Right lobe of liver (tissue), 4 donors: ENCODE data around the gene IRF8.

Source experiments
- POLR2A ChIP-seq: fragments of 450-650 bp; IDR thresholded peaks from one replicate; pipeline ENCODE4 v1.6.1; 2017; ENCODE audit warnings: antibody characterized with exemption, mild to moderate bottlenecking
- TF ChIP-seq, protein P1 (sequence below), 4 donors: fragments of 200-600 bp in 3 of 4; fragments of 450-650 bp in 1 of 4; IDR thresholded peaks; one replicate each; pipeline versions ENCODE4 v1.5.1 to v1.8.0; 2016 to 2022; ENCODE audit warnings: antibody characterized with exemption in 4 of 4, mild to moderate bottlenecking in 2 of 4
- donor health status: DM: no; HTN: no; CAD: no.
- donor health status: DM: no; HTN: no; CAD: no.
- donor health status: DM: no; HTN: yes; CAD: no.

DNA sequence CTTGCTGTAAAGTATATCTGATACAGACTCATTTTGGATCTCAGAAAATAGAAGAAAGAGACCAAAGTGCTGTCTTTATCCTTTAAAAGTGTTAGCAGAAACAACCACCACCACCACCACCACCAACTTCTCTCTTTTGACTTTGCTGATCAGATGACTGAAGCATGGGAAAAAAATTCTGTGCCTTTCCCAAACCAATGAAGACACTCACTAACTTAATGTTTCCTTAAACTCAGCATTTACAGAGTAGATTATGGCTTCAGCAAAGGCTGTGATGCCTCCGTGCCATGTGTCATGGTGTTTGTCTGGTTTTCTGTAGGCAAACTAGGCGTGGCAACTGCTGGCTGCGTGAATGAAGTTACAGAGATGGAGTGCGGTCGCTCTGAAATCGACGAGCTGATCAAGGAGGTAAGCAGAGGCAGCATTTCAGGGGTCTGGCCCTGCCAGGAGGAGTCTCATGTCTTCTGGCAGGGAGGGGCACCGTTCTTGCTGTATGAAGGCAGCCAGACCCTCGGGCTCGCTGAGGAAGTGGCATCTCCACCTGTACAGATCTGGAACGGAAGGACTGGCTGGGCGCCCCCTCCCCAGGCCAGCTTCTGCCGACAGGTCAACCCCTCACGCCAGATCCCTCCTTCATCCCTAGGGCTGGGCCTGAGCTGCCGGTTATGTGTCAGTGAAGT lies 12.4 kb downstream of the IRF8 start:
- TF ChIP-seq, protein P1, sequence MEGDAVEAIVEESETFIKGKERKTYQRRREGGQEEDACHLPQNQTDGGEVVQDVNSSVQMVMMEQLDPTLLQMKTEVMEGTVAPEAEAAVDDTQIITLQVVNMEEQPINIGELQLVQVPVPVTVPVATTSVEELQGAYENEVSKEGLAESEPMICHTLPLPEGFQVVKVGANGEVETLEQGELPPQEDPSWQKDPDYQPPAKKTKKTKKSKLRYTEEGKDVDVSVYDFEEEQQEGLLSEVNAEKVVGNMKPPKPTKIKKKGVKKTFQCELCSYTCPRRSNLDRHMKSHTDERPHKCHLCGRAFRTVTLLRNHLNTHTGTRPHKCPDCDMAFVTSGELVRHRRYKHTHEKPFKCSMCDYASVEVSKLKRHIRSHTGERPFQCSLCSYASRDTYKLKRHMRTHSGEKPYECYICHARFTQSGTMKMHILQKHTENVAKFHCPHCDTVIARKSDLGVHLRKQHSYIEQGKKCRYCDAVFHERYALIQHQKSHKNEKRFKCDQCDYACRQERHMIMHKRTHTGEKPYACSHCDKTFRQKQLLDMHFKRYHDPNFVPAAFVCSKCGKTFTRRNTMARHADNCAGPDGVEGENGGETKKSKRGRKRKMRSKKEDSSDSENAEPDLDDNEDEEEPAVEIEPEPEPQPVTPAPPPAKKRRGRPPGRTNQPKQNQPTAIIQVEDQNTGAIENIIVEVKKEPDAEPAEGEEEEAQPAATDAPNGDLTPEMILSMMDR (IDR thresholded peaks at IDR 0.05) = no peak
- no peak for TF ChIP-seq POLR2A
